ENCODE results near the gene PLK2.

PLK2 gene

GRCh38 chr5:58460002-58460731, at the start of gene PLK2:
Gene PLK2, minus strand, starts transcription at chr5:58460086. Its CDS starts 127 bp downstream, at chr5:58459959.
- DNase-seq = peak; percentile 93 to 94

GRCh38 chr5:58507715-58508114, 47.8 kb upstream of the PLK2 start:
- DNase-seq = no peak

GRCh38 chr5:58505971-58506640, 46.2 kb upstream of the PLK2 start:
- DNase-seq = no peak

DNA sequence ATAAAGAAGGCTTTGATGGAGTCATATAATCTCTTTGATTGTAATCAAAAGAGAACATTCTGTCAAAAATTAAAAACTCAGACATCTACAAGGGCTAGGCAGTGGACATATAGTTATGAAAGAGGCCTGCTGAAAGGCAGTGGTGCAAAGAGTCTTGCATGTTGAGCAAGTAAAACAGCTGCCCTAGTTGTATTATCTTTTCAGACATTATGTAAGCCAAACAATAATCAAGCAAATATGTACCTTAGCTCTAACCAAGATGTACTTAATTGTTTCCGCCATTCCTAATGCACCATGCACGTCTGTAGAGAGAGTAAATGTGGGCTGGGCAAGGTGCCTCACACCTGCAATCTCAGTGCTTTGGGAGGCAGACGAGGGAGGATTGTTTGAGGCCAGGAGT, 45.6 kb upstream of the PLK2 start:
- no peak for DNase-seq

- DNase-seq = no peak
Measured at GRCh38 chr5:58504766-58505165, 44.9 kb upstream of the PLK2 start.

DNA sequence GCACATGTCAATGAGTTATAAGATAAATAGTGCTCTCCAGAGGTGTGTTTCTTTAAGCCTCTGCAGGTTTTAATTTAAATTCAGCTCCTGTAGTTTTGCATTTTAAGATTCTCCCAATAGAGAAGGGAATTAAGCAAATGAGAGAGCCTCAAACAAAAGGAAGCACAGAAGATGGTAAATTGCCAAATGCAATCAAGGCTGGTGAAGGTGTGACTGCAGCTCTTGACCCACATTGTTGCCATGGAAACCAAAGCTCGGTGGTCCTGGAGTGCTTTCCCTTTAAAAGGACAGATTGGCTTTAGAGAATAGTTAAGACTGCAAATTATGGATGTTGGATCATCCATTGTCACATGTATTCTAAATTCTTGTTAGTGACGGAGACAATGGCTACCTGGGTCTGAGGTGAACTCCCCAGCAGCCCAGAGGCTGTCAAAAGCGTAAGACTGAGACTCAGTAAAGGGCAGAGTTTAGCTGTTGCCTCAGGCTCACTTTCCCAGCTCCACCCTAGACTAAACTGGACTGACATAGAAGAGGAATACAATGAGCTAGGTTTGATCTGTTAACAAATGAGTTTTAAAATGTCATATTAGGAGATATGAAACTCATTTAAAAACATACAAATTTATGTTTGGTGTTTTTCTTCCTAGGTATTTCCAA, 43.6 kb upstream of the PLK2 start:
- no peak for DNase-seq

DNA sequence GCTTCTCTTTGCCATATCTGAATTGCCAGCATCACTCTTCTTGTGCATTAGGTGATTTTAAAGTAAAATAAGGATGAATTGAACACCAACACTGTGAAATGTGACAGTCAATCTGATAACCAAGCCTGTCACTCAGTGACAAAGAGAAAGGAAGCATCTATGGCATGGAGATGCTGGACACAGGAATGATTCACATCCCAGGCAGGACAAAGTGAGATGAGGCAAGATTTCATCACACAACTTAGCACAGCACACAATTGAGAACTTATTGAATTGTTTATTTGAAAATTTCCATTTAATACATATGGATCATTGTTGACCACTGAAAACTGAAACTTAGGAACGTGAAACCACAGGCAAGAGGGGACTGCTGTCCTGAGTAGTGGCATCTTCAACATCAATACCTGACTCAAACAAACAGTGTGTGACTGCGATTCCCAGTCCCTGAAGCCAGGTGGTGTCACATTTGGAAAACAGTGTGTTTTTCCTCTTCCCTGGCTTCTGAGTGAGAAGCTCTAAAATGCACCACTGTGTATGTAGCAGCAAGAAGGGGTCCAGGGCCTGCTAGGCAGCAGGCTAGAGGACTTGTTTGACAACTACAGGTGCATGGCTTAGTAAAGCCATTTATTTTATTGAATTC, 42.0 kb upstream of the PLK2 start:
- no peak for DNase-seq

DNA sequence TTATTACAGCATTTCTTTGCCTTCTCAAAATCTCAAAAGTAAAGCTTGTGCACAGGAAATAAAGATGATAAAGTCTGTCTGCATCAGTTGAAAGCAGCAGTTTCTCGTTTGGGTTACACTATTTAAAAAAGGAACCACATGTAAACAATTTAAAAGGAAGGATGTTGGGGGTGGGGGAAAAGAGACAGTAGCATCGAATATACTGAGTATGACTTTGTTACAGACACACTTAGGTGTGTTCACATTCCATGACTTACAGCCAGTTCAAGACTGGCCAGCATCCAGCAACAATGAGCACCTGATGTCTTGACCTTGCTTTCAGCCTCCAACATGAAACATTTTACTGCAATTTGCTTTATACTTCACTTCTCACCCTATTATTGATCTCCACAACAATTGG, 40.1 kb upstream of the PLK2 start:
- no peak for DNase-seq

DNA sequence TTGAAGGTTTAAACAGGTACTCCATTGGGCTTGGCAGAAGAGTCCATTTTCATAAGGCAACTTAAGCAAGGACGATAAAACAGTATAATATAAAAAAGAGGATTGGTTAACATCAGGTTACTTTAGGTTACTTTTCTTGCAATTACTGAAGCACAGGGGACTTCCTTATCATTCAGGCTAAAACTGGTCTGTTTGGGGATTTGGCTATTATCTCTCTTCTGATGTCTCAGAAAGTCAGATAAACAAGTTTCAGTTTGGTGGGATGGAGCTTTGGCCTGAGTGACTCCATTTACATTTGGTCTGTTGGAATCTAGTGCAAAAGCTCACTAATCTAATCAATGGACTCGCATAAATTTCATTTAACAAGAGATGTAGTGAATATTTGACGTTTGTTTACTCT, 39.3 kb upstream of the PLK2 start:
- DNase-seq = no peak

DNA sequence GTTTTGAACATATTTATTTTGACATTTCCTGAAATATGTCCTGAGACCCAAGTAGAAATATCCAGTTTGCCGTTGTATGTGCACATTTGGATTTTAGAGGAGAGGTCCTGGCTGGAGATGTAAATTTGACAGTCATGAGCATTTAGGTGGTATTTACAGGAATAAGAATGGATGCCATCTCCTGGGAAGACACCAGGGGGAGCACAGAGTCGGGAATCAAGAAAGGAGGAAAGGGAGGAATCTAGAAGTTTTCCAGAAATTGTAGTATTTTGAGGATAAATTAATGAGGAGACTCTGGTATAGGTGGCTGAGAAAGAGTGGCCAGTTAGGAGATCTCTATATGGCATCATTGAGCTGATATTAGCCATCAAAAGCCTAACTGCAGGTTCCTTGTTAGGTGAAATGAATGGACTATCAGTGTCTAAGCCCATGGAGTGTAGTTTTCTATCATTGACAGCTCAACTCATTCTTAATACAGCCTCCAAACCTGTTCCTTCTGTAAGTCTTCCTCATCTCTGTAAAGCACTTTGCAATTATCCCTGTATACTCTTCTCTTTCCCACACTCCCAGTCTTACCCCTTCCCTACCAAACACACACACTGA, 38.6 kb upstream of the PLK2 start:
- DNase-seq = no peak

DNA sequence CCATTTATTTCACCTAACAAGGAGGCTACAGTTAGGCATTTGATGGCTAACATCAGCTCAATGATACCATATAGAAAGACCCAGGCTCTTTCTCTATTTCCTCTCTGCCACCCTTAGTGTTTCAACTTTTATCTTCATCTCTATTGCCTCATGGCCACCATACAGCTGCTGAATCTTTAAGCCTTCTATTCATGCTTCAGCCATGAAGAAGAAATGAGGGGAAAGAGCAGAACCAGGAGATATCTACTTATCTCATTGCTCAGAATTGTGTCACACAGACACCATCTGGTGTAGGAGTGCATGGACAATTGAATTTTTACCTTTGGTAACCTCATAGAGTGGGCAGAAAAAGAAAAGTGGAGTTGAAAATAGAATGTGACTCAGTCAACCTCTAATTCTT, 38.0 kb upstream of the PLK2 start:
- no peak for DNase-seq

GRCh38 chr5:58497386-58497785, 37.5 kb upstream of the PLK2 start:
- no peak for DNase-seq

DNA sequence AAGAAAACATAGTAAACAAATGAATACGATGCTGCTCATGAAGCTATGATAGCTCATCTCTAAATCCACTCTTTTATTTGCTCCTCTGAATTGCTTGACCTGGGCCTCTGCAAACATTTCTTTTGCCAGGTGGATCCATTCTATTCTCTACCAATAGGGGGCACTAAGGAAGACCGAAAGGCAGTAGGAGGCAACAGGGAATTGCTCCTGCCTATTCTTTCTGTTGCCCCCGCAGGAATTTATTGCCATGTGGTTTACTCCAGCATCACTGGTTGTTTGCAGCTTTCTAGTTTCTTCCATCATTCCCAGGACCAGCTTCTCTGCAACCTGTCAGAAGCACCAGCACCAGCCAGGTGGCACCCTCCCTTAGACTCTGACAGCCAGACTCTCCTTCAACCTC, 36.6 kb upstream of the PLK2 start:
- DNase-seq = no peak

DNA sequence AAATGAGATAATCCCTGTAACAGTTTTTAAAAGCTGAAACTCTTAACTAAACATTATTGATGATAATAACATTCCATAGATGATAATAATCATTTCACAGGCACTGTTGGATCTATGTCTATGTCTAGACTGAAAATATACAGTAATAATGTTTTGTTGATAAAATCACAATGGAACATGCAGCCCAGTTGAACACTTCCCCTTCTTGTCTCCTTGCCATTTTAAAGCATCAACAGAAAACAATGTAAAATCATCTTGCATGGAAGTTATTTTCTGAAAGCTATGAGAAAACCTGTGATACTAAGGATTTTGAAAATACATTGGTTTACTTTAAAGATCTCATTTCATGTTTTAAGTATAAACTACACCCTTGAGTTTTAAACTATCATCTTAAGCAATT, 33.3 kb upstream of the PLK2 start:
- DNase-seq = no peak

DNA sequence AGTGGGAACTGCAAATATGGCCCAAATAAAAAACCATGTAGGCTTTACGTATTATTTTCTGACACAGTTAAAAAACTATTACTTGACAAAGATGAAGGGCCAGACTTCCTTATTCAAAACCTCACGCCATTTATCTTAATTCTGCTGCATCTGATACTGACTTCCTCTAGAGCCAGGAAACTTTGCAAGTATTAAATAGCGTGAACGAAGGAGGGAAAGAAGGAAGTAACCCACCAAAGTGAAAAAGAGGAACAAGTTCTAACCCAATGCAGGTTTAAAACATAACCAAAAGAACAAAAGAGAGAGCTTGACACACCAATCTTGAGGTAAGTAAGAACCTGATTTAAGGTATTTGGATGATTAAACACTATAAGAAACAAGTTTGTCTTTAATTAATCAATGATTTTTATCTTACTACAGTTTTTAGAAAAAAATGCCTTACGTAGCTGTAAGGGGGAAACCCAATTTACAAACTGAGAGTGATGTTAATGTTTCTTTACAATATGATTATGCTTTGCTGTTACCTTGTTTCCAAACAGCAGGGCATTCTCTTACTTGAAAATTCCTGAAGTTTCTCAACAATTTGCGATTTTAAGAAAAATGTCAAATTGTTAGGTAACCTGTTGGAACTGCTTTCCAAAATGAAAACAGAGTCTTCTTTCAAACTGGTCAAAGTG, 31.5 kb upstream of the PLK2 start, which contains the start of gene GAPT:
Gene GAPT (plus strand): TSS at position 220 of the 677 bp plus-strand sequence. CDS start 3,102 bp downstream, outside the sequence.
- DNase-seq = no peak

- no peak for DNase-seq
Measured at GRCh38 chr5:58490402-58491050, 30.6 kb upstream of the PLK2 start.

DNA sequence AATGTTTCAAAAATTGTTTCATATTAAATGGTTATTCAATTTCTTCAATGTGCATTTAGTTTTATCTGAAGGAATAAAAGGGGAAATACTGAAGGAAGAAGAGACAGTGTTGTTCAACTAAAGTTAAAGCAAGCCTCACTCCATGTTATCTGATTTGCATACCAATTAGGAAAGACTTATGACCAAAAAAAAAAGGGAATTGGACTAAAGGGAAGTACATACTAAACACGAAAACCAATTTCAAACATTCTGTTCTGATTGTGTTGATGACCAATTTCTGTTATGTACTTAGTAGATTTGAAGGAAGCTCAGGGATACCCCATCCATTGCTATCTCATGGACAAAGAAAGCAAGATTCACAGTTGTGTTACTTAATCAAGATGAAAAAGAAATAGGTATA, 26.4 kb upstream of the PLK2 start:
- DNase-seq = no peak

DNA sequence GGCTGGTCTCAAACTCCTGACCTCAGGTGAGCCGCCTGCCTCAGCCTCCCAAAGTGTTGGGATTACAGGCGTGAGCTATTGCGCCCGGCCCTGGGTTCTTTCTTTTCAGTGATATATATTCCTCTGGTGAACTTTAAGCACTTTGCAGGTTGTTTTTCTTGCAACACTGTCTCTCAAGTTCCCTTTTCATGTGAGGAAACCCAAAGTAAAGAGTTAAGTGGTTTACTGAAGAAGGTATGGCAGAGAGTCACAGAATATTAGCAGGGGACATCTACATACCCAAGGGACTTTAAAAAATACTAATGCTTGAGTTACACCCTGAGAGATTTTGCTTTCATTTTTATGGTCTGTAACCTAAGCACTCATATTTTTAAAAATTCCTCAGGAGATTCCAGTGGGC, 24.6 kb upstream of the PLK2 start:
- no peak for DNase-seq

GRCh38 chr5:58482536-58482935, 22.6 kb upstream of the PLK2 start:
- no peak for DNase-seq

DNA sequence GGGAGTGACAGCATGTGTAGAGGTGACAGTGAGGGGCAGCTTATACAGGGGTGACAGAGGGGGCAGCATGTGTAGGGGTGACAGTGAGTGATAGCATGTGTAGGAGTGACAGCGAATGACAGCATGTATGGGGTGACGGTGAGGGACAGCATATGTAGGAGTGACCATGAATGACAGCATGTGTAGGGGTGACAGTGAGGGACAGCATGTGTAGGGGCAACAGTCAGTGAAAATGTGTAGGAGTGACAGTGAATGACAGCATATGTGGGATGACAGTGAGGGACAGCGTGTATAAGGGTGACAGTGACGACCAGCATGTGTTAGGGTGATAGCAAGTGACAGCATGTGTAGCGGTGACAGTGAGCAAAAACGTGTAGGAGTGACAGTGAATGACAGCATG, 21.9 kb upstream of the PLK2 start:
- DNase-seq = no peak

DNA sequence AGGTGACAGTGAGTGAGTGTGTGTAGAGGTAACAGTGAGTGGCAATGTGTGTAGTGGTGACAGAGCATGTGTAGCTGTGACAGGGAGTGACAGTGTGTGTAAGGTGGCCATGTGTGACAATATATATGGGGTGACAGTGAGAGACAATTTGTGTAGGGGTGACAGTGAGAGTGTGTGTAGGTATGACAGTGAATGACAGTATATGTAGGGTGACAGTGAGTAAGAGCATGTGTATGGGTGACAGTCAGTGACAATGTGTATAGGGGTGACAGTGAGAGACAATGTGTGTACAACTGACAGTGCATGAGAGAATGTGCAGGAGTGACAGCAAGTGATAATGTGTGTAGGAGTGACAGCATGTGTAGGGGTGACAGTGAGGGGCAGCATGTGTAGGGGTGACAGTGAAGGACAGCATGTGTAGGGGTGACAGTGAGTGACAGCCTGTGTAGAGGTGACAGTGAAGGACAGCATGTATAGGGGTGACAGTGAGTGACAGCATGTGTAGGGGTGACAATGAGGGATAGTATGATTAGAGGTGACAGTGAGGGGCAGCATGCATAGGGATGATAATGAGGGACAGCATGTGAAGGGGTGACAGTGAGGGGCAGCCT, 21.3 kb upstream of the PLK2 start:
- no peak for DNase-seq
